Astrocyte (in vitro differentiated cells and primary cell): ENCODE measurements around the gene UBE4B. TPM values are rescaled to one million over a fixed set of nuclear protein-coding genes. Genes with fewer than 3 reads are reported as not detected.

Source experiments
- DNase-seq: peaks from one replicate; pipeline ENCODE4 v3.0.0-alpha.2; 2010; ENCODE audit warnings: low read depth
- FAIRE-seq: peaks from 2 replicates; lab custom pipeline; 2011; peaks lifted over from hg19 to GRCh38; lab: Jason Lieb, UNC
- H2AFZ ChIP-seq: 2 replicates; pipeline ENCODE4 v1.6.0; 2012; ENCODE audit warnings: low read depth, low read length, inconsistent platforms
- H3K27ac ChIP-seq: 2 replicates; pipeline ENCODE4 v1.5.1; 2011; ENCODE audit warnings: low read depth, low read length, inconsistent platforms
- H3K27me3 ChIP-seq: 2 replicates; pipeline ENCODE4 v1.6.0; 2011; ENCODE audit warnings: low read length, inconsistent platforms; ENCODE audit not compliant: insufficient read depth
- H3K36me3 ChIP-seq: 2 replicates; pipeline ENCODE4 v1.5.1; 2011; ENCODE audit warnings: low read length, inconsistent platforms; ENCODE audit not compliant: insufficient read depth
- H3K4me1 ChIP-seq: 2 replicates; pipeline ENCODE4 v1.5.1; 2011; ENCODE audit warnings: low read length, inconsistent platforms; ENCODE audit not compliant: insufficient read depth
- H3K4me2 ChIP-seq: 2 replicates; pipeline ENCODE4 v1.6.0; 2012; ENCODE audit warnings: low read length, inconsistent platforms
- H3K4me3 ChIP-seq: 2 replicates; pipeline ENCODE4 v1.5.1; 2011; ENCODE audit warnings: low read depth, mild to moderate bottlenecking, low read length, inconsistent platforms; ENCODE audit not compliant: insufficient read depth
- H3K79me2 ChIP-seq: 2 replicates; pipeline ENCODE4 v1.6.0; 2012; ENCODE audit warnings: mild to moderate bottlenecking, low read length, inconsistent platforms; ENCODE audit not compliant: insufficient read depth
- H3K9ac ChIP-seq: 2 replicates; pipeline ENCODE4 v1.6.0; 2012; ENCODE audit warnings: mild to moderate bottlenecking, low read length, inconsistent platforms
- H3K9me3 ChIP-seq: 2 replicates; pipeline ENCODE4 v1.5.1; 2012; ENCODE audit warnings: low read depth, mild to moderate bottlenecking, low read length, inconsistent platforms; ENCODE audit not compliant: insufficient read depth
- H4K20me1 ChIP-seq: 2 replicates; pipeline ENCODE4 v1.6.0; 2012; ENCODE audit warnings: low read length, inconsistent platforms; ENCODE audit not compliant: insufficient read depth
- H3K27ac Mint-ChIP-seq: one replicate; pipeline ENCODE4 v1.8.0; 2021; ENCODE audit warnings: mild to moderate bottlenecking, mixed read lengths; ENCODE audit not compliant: unreplicated experiment
- H3K27me3 Mint-ChIP-seq: one replicate; pipeline ENCODE4 v1.8.0; 2021; ENCODE audit warnings: low read depth, mixed read lengths; ENCODE audit not compliant: unreplicated experiment
- H3K36me3 Mint-ChIP-seq: one replicate; pipeline ENCODE4 v1.8.0; 2021; ENCODE audit warnings: low read depth, mixed read lengths; ENCODE audit not compliant: unreplicated experiment
- H3K4me1 Mint-ChIP-seq: one replicate; pipeline ENCODE4 v1.8.0; 2021; ENCODE audit warnings: low read depth, mixed read lengths; ENCODE audit not compliant: unreplicated experiment
- H3K4me3 Mint-ChIP-seq: one replicate; pipeline ENCODE4 v1.8.0; 2021; ENCODE audit warnings: mild to moderate bottlenecking, moderate library complexity, mixed read lengths; ENCODE audit not compliant: unreplicated experiment
- H3K9me3 Mint-ChIP-seq: one replicate; pipeline ENCODE4 v1.8.0; 2021; ENCODE audit warnings: mild to moderate bottlenecking, mixed read lengths; ENCODE audit not compliant: unreplicated experiment
- CTCF ChIP-seq: IDR thresholded peaks from 2 replicates; pipeline ENCODE4 v1.5.1; 2011; ENCODE audit warnings: low read depth, mild to moderate bottlenecking, inconsistent platforms, low read length, moderate library complexity; ENCODE audit not compliant: insufficient read depth
- EZH2 ChIP-seq: IDR thresholded peaks from 2 replicates; pipeline ENCODE4 v1.6.1; 2012; ENCODE audit warnings: mild to moderate bottlenecking, low read length, inconsistent platforms; ENCODE audit not compliant: insufficient read depth
- total RNA-seq: library from RNA; stranded (reverse); gene quantifications from 2 replicates; pipeline ENCODE4 v1.2.1, GENCODE V29; 2021

UBE4B gene
- total RNA-seq, 1 donor from 2014 or later, result 41.5 TPM

DNA sequence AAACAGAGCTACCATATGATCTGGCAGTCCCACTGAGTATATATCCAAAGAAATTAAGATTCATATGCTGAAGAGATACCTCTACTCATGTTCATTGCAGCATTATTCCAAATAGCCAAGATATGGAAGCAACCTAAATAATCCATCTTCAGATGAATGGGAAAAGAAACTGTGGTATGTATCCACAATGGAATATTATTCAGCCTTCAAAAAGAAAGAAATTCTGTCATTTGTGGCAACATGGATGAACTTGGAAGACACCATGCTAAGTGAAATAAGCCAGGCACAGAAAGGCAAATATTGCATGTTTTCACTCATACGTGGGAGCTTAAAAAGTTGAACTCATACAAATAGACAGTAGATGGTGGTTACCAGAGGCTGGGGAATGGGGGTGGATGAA lies 47.8 kb downstream of the UBE4B start:
- Mint-ChIP-seq H3K4me3 (peak overlapping the region; percentile 47), H3K4me1 (peaks cover 31% of the 10 kb centered on the region), H3K27me3 (no peaks in the 10 kb centered on the region), H3K9me3 (no peaks in the 10 kb centered on the region), H3K36me3 (peaks cover 8% of the 10 kb centered on the region), H3K27ac (no peak overlapping the region)
- no peaks in the 10 kb centered on the region for H3K27me3 ChIP-seq
- TF ChIP-seq EZH2 (no peak), CTCF (no peak)
- H3K36me3 ChIP-seq, result no peaks in the 10 kb centered on the region
- peaks cover 28% of the 10 kb centered on the region for H3K79me2 ChIP-seq
- H3K9ac ChIP-seq, result no peak overlapping the region
- no peak overlapping the region for H3K27ac ChIP-seq
- no peak for DNase-seq
- no peak for FAIRE-seq
- no peak overlapping the region for H3K4me3 ChIP-seq
- peaks cover 42% of the 10 kb centered on the region for H4K20me1 ChIP-seq
- H2AFZ ChIP-seq, result no peak overlapping the region
- peaks cover under 1% of the 10 kb centered on the region for H3K4me1 ChIP-seq
- H3K4me2 ChIP-seq, result no peak overlapping the region
- H3K9me3 ChIP-seq, result no peaks in the 10 kb centered on the region

- H3K27ac Mint-ChIP-seq, result peak overlapping the region; percentile 82
- no peaks in the 10 kb centered on the region for H3K27me3 ChIP-seq
- no peak for FAIRE-seq
- H3K36me3 Mint-ChIP-seq, result peaks cover 15% of the 10 kb centered on the region
- H3K79me2 ChIP-seq, result peaks cover 26% of the 10 kb centered on the region
- H2AFZ ChIP-seq, result no peak overlapping the region
- no peaks in the 10 kb centered on the region for H3K9me3 ChIP-seq
- no peaks in the 10 kb centered on the region for H3K9me3 Mint-ChIP-seq
- no peak overlapping the region for H3K4me3 ChIP-seq
- DNase-seq, result peak; percentile 45
- no peak overlapping the region for H3K27ac ChIP-seq
- no peaks in the 10 kb centered on the region for H3K36me3 ChIP-seq
- H3K4me2 ChIP-seq, result no peak overlapping the region
- no peaks in the 10 kb centered on the region for H3K27me3 Mint-ChIP-seq
- H4K20me1 ChIP-seq, result peaks cover 37% of the 10 kb centered on the region
- H3K4me1 Mint-ChIP-seq, result peaks cover 20% of the 10 kb centered on the region
- H3K4me3 Mint-ChIP-seq, result no peak overlapping the region
- H3K4me1 ChIP-seq, result no peaks in the 10 kb centered on the region
- TF ChIP-seq EZH2 (no peak), CTCF (no peak)
- H3K9ac ChIP-seq, result no peak overlapping the region
These were observed 50.2 kb downstream of the UBE4B start for GRCh38 chr1:10082785-10083479.

- H3K9me3 ChIP-seq, result no peaks in the 10 kb centered on the region
- no peaks in the 10 kb centered on the region for H3K27me3 Mint-ChIP-seq
- no peaks in the 10 kb centered on the region for H3K9me3 Mint-ChIP-seq
- no peaks in the 10 kb centered on the region for H3K36me3 ChIP-seq
- DNase-seq (no peak), FAIRE-seq (no peak)
- no peak overlapping the region for H3K4me3 Mint-ChIP-seq
- no peak overlapping the region for H3K9ac ChIP-seq
- H3K27me3 ChIP-seq, result no peaks in the 10 kb centered on the region
- H3K4me3 ChIP-seq, result no peak overlapping the region
- H3K4me1 Mint-ChIP-seq, result peaks cover 20% of the 10 kb centered on the region
- peaks cover 38% of the 10 kb centered on the region for H4K20me1 ChIP-seq
- H2AFZ ChIP-seq, result no peak overlapping the region
- peaks cover 11% of the 10 kb centered on the region for H3K36me3 Mint-ChIP-seq
- H3K4me2 ChIP-seq, result no peak overlapping the region
- peaks cover 19% of the 10 kb centered on the region for H3K79me2 ChIP-seq
- H3K4me1 ChIP-seq, result no peaks in the 10 kb centered on the region
- no peak overlapping the region for H3K27ac ChIP-seq
- TF ChIP-seq EZH2, result no peak
- no peak for TF ChIP-seq CTCF
- H3K27ac Mint-ChIP-seq, result no peak overlapping the region
These were observed 51.3 kb downstream of the UBE4B start for GRCh38 chr1:10084045-10084444.
